Measurements from ENCODE around the gene METAP1D.

The METAP1D gene

DNA sequence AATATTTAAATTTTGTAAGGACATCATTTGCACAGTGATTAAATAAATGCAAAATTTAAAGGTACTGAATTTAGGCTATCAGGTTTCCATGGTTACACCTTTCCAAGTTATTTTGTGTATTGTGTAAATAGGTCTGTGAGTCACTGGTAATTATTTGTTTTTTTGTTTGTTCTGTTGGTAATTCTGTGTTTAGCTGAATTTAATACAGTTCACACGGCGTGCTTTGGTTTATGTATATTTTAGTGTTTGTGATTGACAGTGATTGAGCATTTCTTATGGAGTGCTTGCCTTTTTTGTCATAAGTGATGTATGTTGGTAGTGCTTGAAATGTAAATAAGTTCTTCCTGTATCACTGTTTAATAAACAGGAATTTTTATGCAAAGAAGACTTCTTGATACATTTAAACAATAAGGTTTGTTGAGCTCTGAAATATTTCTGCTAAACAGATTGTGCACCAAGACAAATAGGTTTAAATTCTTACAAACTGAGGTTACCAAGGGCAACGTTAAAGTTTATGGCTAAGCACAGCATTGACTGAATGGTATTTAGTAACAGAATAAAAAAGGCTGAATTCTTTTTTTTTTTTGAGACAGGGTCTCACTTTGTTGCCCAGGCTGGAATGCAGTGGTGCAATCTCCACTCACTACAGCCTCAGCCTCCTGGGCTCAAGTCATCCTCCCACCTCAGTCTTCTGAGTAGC, 47.3 kb downstream of the METAP1D start:
- H3K27ac ChIP-seq: no peak overlapping the region
- TF ChIP-seq, protein P1, sequence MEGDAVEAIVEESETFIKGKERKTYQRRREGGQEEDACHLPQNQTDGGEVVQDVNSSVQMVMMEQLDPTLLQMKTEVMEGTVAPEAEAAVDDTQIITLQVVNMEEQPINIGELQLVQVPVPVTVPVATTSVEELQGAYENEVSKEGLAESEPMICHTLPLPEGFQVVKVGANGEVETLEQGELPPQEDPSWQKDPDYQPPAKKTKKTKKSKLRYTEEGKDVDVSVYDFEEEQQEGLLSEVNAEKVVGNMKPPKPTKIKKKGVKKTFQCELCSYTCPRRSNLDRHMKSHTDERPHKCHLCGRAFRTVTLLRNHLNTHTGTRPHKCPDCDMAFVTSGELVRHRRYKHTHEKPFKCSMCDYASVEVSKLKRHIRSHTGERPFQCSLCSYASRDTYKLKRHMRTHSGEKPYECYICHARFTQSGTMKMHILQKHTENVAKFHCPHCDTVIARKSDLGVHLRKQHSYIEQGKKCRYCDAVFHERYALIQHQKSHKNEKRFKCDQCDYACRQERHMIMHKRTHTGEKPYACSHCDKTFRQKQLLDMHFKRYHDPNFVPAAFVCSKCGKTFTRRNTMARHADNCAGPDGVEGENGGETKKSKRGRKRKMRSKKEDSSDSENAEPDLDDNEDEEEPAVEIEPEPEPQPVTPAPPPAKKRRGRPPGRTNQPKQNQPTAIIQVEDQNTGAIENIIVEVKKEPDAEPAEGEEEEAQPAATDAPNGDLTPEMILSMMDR (IDR thresholded peaks at IDR 0.05): no peak
- no peak overlapping the region for H3K4me3 ChIP-seq
- no peak for DNase-seq (ENCODE audit: low spot score)

DNA sequence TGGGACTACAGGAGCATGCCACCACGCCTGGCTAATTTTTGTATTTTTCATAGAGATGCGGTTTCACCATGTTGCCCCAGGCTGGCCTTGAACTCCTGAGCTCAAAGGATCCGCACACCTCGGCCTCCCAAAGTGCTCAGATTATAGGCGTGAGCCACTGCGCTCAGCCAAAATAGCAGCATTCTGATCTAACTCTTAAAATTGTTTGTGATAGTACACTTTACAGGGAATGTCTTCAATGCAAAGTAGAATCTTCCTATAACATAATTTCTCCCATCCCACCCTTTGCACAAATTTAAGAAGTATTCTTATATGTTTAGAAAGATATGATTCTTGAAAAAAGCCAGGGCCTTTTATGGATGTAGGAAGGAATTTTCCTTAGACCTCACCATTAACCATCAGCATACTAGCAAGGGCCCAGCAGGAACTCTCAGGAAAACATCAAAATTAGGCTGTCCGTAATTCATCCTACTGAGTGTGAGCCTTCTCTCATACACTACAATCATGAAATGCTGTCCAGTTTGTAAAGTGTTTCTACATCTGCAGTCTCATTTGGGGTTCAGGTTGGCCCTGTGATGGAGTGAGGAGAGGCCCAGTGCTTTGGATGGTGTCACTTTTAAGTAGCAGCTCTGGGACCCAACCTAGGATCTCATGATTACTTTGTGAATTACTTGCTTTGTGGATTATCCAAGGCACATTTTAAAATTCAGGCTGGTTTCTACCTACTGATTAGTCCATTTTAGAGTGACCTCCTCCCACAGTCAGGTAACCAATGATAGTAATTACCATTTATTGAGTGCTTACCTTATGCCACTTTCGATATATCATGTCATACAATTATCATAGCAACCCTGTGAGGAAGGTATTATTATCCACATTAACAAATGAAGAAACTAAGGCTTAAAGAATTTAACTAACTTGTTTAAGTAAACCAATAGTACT, 48.1 kb downstream of the METAP1D start:
- TF ChIP-seq, protein P1 (IDR thresholded peaks at IDR 0.05): no peak
- DNase-seq (ENCODE audit: low spot score): no peak
- no peak overlapping the region for H3K27ac ChIP-seq
- H3K4me3 ChIP-seq: no peak overlapping the region

DNA sequence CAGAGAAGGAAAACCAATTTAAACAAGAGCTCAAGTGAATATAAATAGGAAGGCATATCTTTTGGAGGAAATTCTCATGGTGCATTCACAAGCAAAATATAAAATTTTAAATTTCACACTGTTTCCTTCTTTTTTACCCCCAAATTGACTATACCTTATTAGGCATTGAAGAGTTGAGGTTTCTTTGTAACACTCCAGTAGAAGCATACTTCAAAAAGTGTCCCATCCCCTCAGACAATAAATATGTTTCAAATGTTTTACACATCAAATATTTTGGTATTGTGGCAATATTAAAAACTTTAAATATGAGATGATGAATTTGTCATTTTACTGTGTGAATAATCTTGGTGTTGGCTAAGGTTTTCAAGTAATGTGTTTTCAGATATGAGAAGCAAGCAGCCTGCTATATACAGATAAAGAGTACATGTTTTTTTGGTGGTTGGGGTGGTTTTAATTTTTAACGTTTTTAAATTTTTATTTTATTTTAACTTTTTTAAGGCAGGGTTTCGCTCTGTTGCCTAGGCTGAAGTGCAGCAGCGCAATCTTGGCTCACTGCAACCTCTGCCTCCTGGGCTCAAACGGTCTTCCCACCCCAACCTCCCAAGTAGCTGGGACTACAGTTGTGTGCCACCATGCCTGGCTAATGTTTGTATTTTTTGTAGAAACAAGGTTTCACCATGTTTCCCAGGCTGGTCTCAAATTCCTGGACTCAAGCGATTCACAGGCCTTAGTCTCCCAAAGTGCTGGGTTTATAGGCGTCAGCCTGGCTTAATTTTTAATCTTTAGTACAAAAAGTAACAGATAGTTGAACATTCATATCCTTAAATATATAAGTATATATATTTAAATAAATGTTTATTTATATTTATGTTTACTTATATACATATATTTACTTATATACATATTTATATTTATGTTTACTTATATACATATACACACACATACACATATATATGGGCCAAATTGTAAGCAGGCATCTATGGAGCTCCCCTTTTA, 49.1 kb downstream of the METAP1D start:
- no peak overlapping the region for H3K4me3 ChIP-seq
- TF ChIP-seq, protein P1 (IDR thresholded peaks at IDR 0.05): no peak
- H3K27ac ChIP-seq: no peak overlapping the region
- no peak for DNase-seq (ENCODE audit: low spot score)

DNA sequence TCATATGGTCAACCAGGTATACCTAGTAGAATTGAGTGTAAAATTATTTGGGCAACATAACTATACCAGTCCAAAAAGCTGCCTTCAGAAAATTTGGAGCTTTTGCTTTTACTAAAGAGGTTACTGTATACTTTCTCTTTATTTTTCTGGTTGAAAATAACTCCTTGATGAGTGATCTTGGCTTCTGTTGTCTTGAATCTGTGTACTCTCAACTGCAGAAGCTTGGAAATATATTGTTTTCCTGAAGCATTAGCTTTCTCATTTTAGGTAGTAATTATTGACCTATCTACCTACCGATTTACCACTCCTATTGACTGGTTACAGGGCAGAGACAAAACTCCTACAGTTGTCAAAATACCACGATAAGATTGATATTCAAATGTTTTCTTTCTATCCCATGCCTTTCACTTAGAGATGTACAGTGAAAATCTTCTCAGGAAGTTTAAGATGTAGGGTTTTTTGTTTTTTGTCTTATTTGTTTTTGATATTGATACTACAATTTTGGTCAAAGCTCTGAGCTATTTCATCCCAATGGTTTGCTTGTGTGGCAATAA, 49.9 kb downstream of the METAP1D start:
- no peak overlapping the region for H3K27ac ChIP-seq
- TF ChIP-seq, protein P1 (IDR thresholded peaks at IDR 0.05): no peak
- DNase-seq (ENCODE audit: low spot score): no peak
- no peak overlapping the region for H3K4me3 ChIP-seq

DNA sequence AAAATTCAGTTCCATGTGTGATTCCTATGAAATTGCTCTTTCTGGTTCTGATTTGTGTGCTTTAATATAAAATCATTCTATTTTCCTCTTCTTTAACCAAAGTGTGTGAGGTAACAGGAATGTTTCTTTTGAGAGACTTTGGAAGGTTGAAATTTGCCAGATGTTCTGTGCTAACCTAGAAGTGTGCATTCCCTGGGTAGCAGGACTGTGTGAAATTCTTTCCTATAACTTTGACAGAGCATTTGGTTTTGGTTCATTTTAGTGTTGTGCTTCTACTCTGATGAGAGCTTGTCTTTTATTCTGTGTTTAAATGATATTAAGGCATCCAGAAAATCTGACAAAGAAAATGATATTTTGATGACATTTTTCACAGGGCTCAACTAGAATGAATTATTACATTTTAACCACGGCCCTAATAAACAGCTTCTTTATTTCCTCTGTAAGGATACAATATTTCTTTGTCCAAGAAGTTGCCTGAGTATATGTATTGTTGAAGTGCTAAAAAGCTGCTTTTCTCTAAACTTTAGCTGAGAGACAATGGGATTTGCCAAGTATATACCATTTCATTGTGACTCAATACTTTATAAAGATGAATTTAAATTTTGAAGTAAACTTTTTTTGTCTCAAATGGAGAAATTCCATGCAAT, 50.8 kb downstream of the METAP1D start:
- Histone ChIP-seq H3K27ac (no peak overlapping the region), H3K4me3 (no peak overlapping the region)
- DNase-seq (ENCODE audit: low spot score): no peak
- TF ChIP-seq, protein P1 (IDR thresholded peaks at IDR 0.05): no peak
